ENCODE data around the gene LCLAT1. TPM values are rescaled to one million over a fixed set of nuclear protein-coding genes. Genes with fewer than 3 reads are reported as not detected.

The LCLAT1 gene
- total and polyA plus RNA-seq, 2 of the 4 experiments (the other 2 are of a cell fraction) = 7.5 to 11.5 TPM

- Histone ChIP-seq H4K20me1 (ENCODE audit: insufficient read depth, low read length) (no peaks in the 10 kb centered on the region), H2AFZ (replicated peaks; ENCODE audit: low read length, poor library complexity) (no peak overlapping the region), H4K91ac (ENCODE audit: insufficient read depth, low read depth, low read length) (no peak overlapping the region), H3K27ac (ENCODE audit: insufficient read depth, low read length) (no peak overlapping the region), H3K36me3 (ENCODE audit: control insufficient read depth, insufficient read depth, low read length) (no peaks in the 10 kb centered on the region), H2BK20ac (ENCODE audit: low read depth, low read length) (no peak overlapping the region), H4K5ac (ENCODE audit: low read depth, low read length) (no peak overlapping the region), H3K9ac (ENCODE audit: low read depth, low read length) (no peak overlapping the region), H3K79me1 (ENCODE audit: low read depth in 1 of 2, low read length in 2 of 2) (0 out of 4 replicates have a peak, but pooled peaks cover 0 to 2% of the 10 kb centered on the region in 2 experiments), H4K8ac (ENCODE audit: low read depth in 2 of 2, low read length in 2 of 2) (no peak overlapping the region), H3K4me2 (ENCODE audit: low read depth, low read length) (no peak overlapping the region), H3K9me3 (ENCODE audit: control insufficient read depth, insufficient read depth, low read length) (no peaks in the 10 kb centered on the region; the same call in 1 of the 2 replicates), H3K14ac (replicated peaks; ENCODE audit: low read depth, low read length) (no peak overlapping the region), H3K18ac (ENCODE audit: low read depth, low read length) (no peak overlapping the region), H2BK120ac (ENCODE audit: low read depth, low read length) (no peak overlapping the region), H3K9me1 (ENCODE audit: insufficient read depth, low read length) (no peaks in the 10 kb centered on the region), H2BK15ac (ENCODE audit: low read depth, low read length) (no peak overlapping the region), H2BK5ac (ENCODE audit: low read depth, low read length, poor library complexity, severe bottlenecking) (no peak overlapping the region), H3K27me3 (ENCODE audit: control insufficient read depth, insufficient read depth, low read length) (no peaks in the 10 kb centered on the region), H3K56ac (ENCODE audit: extremely low read depth, insufficient read depth, low read length) (no peak overlapping the region), H2AK9ac (replicated peaks; ENCODE audit: low read depth, low read length, poor library complexity) (no peak overlapping the region), H3K4me3 (ENCODE audit: insufficient read depth, low read depth, low read length) (no peak overlapping the region), H2AK5ac (ENCODE audit: low read depth, low read length) (no peak overlapping the region), H3K4ac (ENCODE audit: low read depth, low read length) (no peak overlapping the region), H3K23ac (ENCODE audit: low read depth, low read length) (no peak overlapping the region), H3K4me1 (ENCODE audit: control insufficient read depth, insufficient read depth, low read length) (peaks cover 5% of the 10 kb centered on the region)
- DNase-seq (no peak), ATAC-seq (ENCODE audit: low read depth) (no peak)
- intact Hi-C loops (cut with micrococcal nuclease) = no loop called here
- BruUV-seq (replicated peaks) = no TSS peak
- POLR2A ChIA-PET (ENCODE audit: unreplicated experiment) = interaction anchor here (0.6 kb wide), 1 partner anchor 308 kb away, joined by 3 read pairs; no protein-coding TSS in a partner anchor
- TF ChIP-seq BHLHE40 (IDR thresholded peaks at IDR 0.05; ENCODE audit: low read depth, low read length) (no peak), USF2 (IDR thresholded peaks at IDR 0.05; ENCODE audit: low read depth, low read length) (no peak)
- in situ Hi-C loops (cut with MboI; ENCODE audit: low sequenced_read_pairs) = no loop called here
- CTCF ChIA-PET = interaction anchor here (1.3 kb wide), 1 partner anchor 19 kb away, joined by 4 read pairs; no protein-coding TSS in a partner anchor
- WGBS, 2 experiments (ENCODE audit: extremely low coverage in 2 of 2, insufficient read length in 1 of 2) = no CpG with 5 or more reads among the region's 1 CpG
- dilution Hi-C loops (cut with HindIII; ENCODE audit: low sequenced_read_pairs, unreplicated experiment) = no loop called here
Observed at GRCh38 chr2:30541680-30542079, 94.6 kb downstream of the LCLAT1 start.
